ENCODE data around the gene RAB9A. TPM values are rescaled to one million over a fixed set of nuclear protein-coding genes. Genes with fewer than 3 reads are reported as not detected.
"Not testable (repeated sequence)": the region's sequence is repeated elsewhere in the genome, so short reads cannot be mapped to it uniquely, and the experiment has no call there.

RAB9A gene
- total and polyA plus RNA-seq, 7 donors = 11.8 to 73.5 (median 28.6) TPM

GRCh38 chrX:13666836-13667235 is 22.1 kb upstream of the RAB9A start:
- Histone ChIP-seq H3K9me3 (no peaks in the 10 kb centered on the region), H3K4me3 (no peak overlapping the region), H3K36me3 (no peaks in the 10 kb centered on the region), H3K4me1 (peaks cover 0 to 15% (median 5%) of the 10 kb centered on the region in 4 donors), H3K27ac (no peak overlapping the region), H3K27me3 (no peaks in the 10 kb centered on the region)
- intact Hi-C loops (cut with DNase I) = no loop called here
- no peak for DNase-seq
- WGBS, 2 donors = 69 to 78% methylated on average over 3 of the region's 3 CpGs
- no peak for TF ChIP-seq POLR2A (IDR thresholded peaks at IDR 0.05)
- TF ChIP-seq, protein P1, sequence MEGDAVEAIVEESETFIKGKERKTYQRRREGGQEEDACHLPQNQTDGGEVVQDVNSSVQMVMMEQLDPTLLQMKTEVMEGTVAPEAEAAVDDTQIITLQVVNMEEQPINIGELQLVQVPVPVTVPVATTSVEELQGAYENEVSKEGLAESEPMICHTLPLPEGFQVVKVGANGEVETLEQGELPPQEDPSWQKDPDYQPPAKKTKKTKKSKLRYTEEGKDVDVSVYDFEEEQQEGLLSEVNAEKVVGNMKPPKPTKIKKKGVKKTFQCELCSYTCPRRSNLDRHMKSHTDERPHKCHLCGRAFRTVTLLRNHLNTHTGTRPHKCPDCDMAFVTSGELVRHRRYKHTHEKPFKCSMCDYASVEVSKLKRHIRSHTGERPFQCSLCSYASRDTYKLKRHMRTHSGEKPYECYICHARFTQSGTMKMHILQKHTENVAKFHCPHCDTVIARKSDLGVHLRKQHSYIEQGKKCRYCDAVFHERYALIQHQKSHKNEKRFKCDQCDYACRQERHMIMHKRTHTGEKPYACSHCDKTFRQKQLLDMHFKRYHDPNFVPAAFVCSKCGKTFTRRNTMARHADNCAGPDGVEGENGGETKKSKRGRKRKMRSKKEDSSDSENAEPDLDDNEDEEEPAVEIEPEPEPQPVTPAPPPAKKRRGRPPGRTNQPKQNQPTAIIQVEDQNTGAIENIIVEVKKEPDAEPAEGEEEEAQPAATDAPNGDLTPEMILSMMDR (IDR thresholded peaks at IDR 0.05) = no peak
- no peak for TF ChIP-seq EP300 (IDR thresholded peaks at IDR 0.05)
- no peak for TF ChIP-seq POLR2AphosphoS5 (IDR thresholded peaks at IDR 0.05)

- no peaks in the 10 kb centered on the region for H3K36me3 ChIP-seq
- intact Hi-C loops (cut with DNase I) = no loop called here
- H3K27me3 ChIP-seq = no peaks in the 10 kb centered on the region
- H3K4me3 ChIP-seq = no peak overlapping the region
- no peak for DNase-seq
- peaks cover 0 to 10% (median 4%) of the 10 kb centered on the region in 4 donors for H3K4me1 ChIP-seq
- H3K27ac ChIP-seq = no peak overlapping the region
- no peak for TF ChIP-seq POLR2AphosphoS5 (IDR thresholded peaks at IDR 0.05)
- TF ChIP-seq EP300 (IDR thresholded peaks at IDR 0.05) = no peak
- TF ChIP-seq, protein P1 (IDR thresholded peaks at IDR 0.05) = no peak
- no peak for TF ChIP-seq POLR2A (IDR thresholded peaks at IDR 0.05)
- H3K9me3 ChIP-seq = no peaks in the 10 kb centered on the region
Observed at GRCh38 chrX:13667919-13668318, 21.0 kb upstream of the RAB9A start.

GRCh38 chrX:13669246-13669737 is 19.6 kb upstream of the RAB9A start:
- WGBS, 2 donors = 2 to 26% methylated on average over 9 of the region's 9 CpGs
- Histone ChIP-seq H3K4me1 (peaks cover 0 to 4% (median 2%) of the 10 kb centered on the region in 4 donors), H3K4me3 (no peak overlapping the region), H3K9me3 (no peaks in the 10 kb centered on the region), H3K27me3 (no peaks in the 10 kb centered on the region), H3K36me3 (no peaks in the 10 kb centered on the region), H3K27ac (peak overlapping the region; percentile 3 to 45 (median 44))
- TF ChIP-seq, protein P1 (IDR thresholded peaks at IDR 0.05) = no peak
- TF ChIP-seq EP300 (IDR thresholded peaks at IDR 0.05) (peak in 2 of 4 donors; percentile 38 to 64), POLR2AphosphoS5 (IDR thresholded peaks at IDR 0.05) (peak in 3 of 4 donors; percentile 63 to 77 (median 67))
- intact Hi-C loops (cut with DNase I) = no loop called here
- DNase-seq = peak; percentile 82

- H3K9me3 ChIP-seq; H3K4me1 ChIP-seq; H3K4me3 ChIP-seq; H3K36me3 ChIP-seq; DNase-seq; H3K27me3 ChIP-seq; intact Hi-C loops (cut with DNase I): not testable (repeated sequence)
- 62 to 82% methylated on average over 8 of the region's 8 CpGs for WGBS, 2 donors
- peak overlapping the region; percentile 3 to 45 (median 44) for H3K27ac ChIP-seq
Observed at GRCh38 chrX:13669755-13670154, 19.2 kb upstream of the RAB9A start.

- H3K4me1 ChIP-seq = peaks cover 0 to 4% (median 2%) of the 10 kb centered on the region in 4 donors
- no peak for DNase-seq
- H3K27me3 ChIP-seq = no peaks in the 10 kb centered on the region
- H3K9me3 ChIP-seq = no peaks in the 10 kb centered on the region
- intact Hi-C loops (cut with DNase I) = no loop called here
- H3K27ac ChIP-seq = no peak overlapping the region
- H3K36me3 ChIP-seq = no peaks in the 10 kb centered on the region
- 88 to 94% methylated on average over 5 of the region's 5 CpGs for WGBS, 2 donors
- TF ChIP-seq POLR2A (IDR thresholded peaks at IDR 0.05) = no peak
- H3K4me3 ChIP-seq = no peak overlapping the region
Observed at GRCh38 chrX:13670197-13670596, 18.7 kb upstream of the RAB9A start.

DNA sequence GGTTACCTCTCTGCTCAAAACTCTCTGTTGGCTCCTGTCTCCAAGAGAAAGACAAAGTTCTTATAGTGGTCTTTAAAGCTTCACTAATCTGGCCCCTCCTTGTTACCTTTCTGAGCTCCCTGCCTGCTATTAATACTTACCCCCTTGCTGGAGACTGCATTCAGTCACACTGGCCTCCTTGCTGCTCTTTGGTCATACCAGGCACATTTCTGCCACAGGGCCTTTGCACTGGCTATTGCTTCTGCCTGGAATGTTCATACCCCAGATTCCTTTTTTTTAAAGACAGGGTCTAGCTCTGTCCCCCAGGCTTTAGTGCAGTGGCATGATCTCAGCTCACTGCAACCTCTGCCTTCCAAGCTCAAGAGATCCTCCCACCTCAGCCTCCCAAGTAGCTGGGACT is 15.9 kb upstream of the RAB9A start:
- intact Hi-C loops (cut with DNase I) = no loop called here
- TF ChIP-seq POLR2A (IDR thresholded peaks at IDR 0.05) (no peak), EP300 (IDR thresholded peaks at IDR 0.05) (no peak), POLR2AphosphoS5 (IDR thresholded peaks at IDR 0.05) (no peak)
- TF ChIP-seq, protein P1 (IDR thresholded peaks at IDR 0.05) = no peak
- Histone ChIP-seq H3K27me3 (no peaks in the 10 kb centered on the region), H3K36me3 (no peaks in the 10 kb centered on the region), H3K9me3 (no peaks in the 10 kb centered on the region), H3K4me3 (no peak overlapping the region), H3K27ac (no peak overlapping the region), H3K4me1 (no peaks in the 10 kb centered on the region)
- no peak for DNase-seq

Data from sigmoid colon (tissue), 7 donors.